ENCODE measurements around the gene SMIM23.

DNA sequence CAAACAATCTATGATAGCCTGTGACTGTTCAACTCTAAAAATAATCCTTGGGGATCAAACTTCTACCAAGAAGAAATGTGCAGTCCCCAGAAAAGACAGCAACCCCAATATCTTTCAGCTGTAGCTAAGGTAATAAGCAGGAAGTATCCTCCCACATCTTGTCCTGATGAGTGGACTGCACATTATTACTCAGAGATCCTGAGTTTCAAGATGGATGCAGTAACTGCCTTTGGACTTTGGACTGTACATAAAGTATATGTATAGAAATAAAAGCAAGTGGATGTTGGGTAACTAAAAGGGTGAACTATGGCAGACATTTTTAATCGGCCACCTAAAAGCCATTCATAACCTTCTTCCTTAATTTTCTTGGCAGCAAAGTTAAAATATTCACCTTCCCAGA is 45.1 kb downstream of the SMIM23 start:
- TF ChIP-seq, protein P1, sequence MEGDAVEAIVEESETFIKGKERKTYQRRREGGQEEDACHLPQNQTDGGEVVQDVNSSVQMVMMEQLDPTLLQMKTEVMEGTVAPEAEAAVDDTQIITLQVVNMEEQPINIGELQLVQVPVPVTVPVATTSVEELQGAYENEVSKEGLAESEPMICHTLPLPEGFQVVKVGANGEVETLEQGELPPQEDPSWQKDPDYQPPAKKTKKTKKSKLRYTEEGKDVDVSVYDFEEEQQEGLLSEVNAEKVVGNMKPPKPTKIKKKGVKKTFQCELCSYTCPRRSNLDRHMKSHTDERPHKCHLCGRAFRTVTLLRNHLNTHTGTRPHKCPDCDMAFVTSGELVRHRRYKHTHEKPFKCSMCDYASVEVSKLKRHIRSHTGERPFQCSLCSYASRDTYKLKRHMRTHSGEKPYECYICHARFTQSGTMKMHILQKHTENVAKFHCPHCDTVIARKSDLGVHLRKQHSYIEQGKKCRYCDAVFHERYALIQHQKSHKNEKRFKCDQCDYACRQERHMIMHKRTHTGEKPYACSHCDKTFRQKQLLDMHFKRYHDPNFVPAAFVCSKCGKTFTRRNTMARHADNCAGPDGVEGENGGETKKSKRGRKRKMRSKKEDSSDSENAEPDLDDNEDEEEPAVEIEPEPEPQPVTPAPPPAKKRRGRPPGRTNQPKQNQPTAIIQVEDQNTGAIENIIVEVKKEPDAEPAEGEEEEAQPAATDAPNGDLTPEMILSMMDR (IDR thresholded peaks at IDR 0.05; ENCODE audit: low read length), result no peak
- no peak for TF ChIP-seq EZH2 (IDR thresholded peaks at IDR 0.05; ENCODE audit: borderline replicate concordance, low read length)
